NCI-H345 (cell line): ENCODE results near the gene MNX1.

Experiments used
- DNase-seq: peaks from one replicate; lab custom pipeline; 2025; lab: John Stamatoyannopoulos, UW

The MNX1 gene

DNA sequence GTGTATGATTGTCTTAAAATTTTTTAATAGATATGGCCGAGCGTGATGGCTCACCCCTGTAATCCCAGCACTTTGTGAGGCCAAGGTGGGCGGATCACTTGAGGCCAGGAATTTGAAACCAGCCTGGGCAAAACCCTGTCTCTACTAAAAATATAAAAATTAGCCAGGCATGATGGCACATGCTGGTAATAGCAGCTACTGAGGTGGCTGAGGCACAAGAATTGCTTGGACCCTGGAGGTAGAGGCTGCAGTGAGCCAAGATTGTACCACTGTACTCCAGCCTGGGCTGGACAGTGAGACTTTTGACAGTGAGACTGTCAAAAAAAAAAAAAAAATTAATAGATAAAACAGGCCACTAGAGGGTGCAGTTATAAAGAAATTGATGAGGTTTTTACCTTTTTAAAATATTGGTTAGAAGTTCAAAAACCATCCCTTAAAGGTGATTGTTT lies 40.5 kb downstream of the MNX1 start:
- DNase-seq: no peak

DNA sequence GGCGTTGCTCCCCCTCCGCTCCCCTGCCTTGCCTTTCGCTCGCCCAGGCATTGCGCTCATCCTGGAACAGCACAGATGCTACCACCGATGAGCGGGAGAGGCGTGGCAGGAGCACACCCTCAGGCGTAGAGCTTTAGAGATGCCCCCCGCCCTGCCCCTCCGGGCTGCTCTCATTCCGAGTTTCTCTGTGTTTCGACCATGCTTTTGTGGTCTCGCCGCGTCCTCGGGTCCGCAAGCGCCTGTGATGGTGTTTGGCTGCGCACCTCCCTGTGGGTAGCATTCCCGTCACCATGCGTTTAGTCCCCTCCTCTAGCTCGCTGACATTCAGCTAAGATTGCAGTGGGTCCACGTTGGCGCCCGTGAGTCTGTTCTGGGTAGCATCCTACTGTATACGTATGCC lies 42.3 kb downstream of the MNX1 start:
- no peak for DNase-seq

- DNase-seq: no peak
Measured at GRCh38 chr7:156966387-156966786, 44.1 kb downstream of the MNX1 start.

DNA sequence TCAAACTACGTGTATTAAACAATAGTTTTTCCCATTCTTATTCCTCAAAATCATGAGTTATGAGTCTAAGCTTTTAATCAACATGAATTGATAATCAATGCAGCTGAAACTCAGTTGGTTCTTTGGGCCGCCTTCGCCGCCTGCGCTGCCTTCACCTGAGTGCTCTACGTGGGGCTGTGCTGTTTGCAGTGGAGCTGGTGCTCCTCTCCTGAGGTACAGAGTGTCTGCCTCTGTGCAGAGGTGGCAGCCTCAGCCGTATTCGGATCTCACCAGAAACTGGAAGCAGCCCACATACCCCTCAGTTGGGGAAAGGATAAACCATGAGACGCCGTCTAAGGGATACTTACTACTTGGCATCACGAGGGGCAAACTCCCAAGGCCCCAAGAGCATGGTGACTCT lies 45.5 kb downstream of the MNX1 start:
- no peak for DNase-seq

- no peak for DNase-seq
Measured at GRCh38 chr7:156963472-156963871, 47.0 kb downstream of the MNX1 start.

GRCh38 chr7:156962897-156963296 lies 47.6 kb downstream of the MNX1 start:
- DNase-seq: no peak

DNA sequence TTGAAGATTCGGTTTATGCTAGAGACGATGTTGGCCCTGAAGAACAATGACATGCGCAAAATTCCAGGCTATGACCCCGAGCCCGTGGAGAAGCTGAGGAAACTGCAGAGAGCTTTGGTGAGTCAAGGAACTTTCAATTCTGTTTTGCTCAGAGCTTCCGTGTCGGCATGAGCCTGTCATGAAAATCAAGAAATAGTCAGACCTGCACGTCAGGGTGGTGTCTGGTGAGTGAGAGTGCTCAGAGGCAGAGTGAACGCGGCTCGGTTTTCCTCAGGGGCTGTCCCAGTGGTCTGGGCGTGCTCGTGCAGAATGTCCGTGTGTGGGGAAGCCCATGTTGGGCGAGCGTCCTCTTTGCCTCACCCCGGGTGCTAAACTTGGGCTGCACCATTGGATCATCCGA lies 48.3 kb downstream of the MNX1 start:
- no peak for DNase-seq

- no peak for DNase-seq
Measured at GRCh38 chr7:156956727-156957126, 53.7 kb downstream of the MNX1 start.

DNA sequence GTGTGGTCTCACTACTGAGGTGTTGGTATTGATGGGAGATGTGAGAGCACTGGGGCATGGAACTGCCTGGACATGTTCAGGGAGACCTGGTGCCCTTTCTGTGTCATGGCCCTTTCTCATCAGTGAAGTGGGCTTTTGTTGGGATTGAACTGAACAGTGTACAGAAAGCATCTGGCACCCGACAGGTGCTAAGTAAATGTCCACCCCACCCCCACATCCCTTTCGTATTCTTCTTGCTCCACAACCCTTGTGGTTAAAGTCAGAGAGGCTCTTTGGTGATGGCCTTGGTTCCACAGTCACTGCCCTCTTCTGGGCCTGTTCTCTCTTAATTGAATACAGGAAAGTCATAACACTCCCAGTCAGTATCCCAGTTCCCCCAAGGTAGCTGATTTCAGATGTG lies 55.5 kb downstream of the MNX1 start:
- DNase-seq: no peak
